ENCODE measurements around the gene DNAJB4.
"Not testable (repeated sequence)": the region's sequence is repeated elsewhere in the genome, so short reads cannot be mapped to it uniquely, and the experiment has no call there.

DNAJB4 gene

GRCh38 chr1:78004719-78005447 lies at the start of gene DNAJB4:
TSS of gene DNAJB4 (plus strand) at chr1:78004939. CDS start at chr1:78005111, 172 bp downstream.
- peak; percentile 97 for DNase-seq (ENCODE audit: low spot score)

DNA sequence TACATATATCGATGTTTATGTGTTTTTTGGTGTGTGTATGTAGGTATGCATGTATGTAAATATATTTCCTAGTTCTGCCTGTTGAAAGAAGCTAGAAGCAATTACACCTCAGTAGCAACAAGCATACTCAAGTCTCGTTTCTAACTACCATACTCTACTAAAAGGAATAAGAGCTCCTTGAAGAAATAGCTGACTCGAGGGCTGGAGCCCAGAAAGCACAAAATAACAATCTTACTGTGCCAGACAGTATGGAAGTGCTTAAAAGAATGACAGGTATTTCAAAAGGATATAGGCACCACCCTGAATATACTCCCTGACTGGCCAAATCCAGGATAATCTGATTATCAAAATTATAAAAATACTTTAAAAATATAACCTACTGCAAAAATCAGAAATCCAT lies 49.0 kb upstream of the DNAJB4 start:
- DNase-seq (ENCODE audit: low spot score): no peak

GRCh38 chr1:77956464-77956863 lies 48.3 kb upstream of the DNAJB4 start:
- no peak for DNase-seq (ENCODE audit: low spot score)

DNA sequence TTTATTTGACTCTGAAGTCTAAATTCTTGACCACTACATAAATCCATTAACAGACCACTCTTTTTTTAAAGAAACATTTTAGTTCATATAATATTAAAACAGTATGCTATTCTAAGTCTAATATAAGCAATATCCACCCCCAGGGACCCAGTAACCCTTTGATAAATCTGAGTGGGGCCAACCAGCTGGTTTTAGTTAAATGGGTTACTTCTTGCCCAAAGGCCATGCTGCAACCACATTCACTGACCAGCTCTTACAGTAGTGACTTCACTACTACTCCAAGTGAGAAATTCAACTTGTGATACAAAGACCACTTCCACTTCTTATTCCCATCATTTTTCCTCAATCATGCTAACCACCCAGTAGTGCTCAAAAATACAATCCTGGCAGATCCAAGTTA lies 46.3 kb upstream of the DNAJB4 start:
- DNase-seq (ENCODE audit: low spot score): no peak

DNA sequence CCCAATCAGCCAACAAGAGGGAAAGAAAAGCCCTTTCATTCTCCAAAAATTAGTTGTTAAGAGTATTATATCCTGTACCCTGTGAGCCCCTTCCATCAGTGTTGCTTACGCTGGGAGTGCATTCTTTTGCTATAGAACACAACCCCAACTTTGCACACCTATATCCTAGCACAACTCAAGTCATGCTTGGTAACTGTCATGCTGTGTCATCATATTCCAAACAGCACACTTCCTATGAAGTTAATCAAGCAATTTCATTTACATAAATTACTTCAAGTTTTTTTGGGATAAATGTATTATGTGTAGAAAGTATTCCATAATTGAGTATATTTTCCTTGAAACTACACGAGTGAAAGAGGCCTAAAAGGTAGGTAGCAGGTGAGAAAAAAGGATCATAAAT lies 45.9 kb upstream of the DNAJB4 start:
- no peak for DNase-seq (ENCODE audit: low spot score)

DNA sequence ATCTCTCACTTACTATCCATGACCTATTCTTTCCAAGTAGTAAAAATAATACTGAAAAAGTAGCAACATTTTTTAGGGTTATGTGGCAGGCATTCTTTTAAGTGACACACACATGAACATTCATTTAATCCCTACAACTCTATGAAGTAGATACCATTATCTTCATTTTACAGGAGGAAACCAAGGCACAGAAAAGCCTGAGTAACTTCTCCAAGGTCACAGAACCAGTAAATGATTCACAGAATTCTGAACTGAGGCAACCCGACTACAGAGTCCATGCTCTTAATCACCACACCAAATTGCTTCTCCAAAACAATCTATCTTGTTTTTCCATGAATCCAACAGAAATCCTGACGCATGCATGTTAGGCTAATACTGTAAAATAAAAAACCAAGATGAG lies 43.3 kb upstream of the DNAJB4 start:
- DNase-seq (ENCODE audit: low spot score): no peak

- no peak for DNase-seq (ENCODE audit: low spot score)
These were observed 38.4 kb upstream of the DNAJB4 start for GRCh38 chr1:77966291-77966690.

- no peak for DNase-seq (ENCODE audit: low spot score)
These were observed 34.5 kb upstream of the DNAJB4 start for GRCh38 chr1:77970192-77970591.

DNA sequence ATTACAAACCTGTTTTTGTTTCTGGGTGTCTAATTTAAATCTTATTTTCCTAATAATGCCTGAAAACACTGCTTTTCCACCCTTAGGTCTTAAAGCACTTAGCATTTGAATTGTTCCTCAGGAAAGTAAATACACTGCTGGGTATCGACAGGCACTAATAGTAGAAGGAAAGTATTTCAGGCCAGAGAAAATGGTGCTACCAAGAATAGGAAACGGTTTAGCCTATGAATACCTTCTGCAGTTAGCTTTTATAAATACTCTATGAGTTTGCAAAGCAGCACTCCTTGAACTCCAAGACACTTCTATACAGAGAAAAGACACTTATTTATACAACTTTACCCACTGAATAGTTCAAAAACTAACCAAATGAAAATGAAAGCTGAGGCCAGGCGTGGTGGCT lies 32.7 kb upstream of the DNAJB4 start:
- no peak for DNase-seq (ENCODE audit: low spot score)

DNA sequence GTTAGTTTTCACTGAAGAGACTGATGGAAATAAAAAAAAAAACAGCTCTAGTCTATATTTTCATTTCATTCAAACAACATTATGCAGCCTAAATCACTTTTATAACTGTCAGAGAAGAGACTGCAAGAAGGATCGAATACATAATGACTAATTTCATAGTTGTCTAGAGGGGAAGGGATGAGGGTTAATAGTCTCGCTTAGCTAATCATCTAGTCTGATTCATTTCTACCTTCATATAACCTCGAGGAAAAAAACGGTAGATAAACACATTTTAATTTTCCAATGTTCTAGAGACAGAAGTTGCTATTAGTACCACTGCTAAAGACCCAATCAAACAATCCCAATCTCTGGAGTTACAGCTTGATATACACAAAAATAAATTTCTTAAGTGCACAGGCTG lies 29.4 kb upstream of the DNAJB4 start:
- DNase-seq (ENCODE audit: low spot score): no peak

DNA sequence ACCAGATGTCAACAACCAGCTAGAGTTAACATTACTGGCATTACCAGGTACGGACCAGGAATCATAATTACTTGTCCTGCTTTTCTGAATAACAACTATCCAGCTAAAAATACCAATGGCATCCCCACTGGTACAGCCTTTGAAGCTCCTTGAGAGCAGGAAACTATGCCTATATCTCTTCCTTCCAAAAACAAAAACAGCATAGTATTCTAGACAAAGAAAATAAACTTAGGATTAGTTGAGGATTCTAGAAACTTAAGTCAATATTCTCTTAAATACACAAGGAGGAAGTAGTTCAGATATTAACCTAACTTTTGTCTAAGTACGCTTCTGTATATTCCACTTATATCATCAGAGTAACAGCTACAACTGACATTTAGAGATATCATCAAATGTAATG lies 28.8 kb upstream of the DNAJB4 start:
- DNase-seq (ENCODE audit: low spot score): no peak

- no peak for DNase-seq (ENCODE audit: low spot score)
These were observed 28.2 kb upstream of the DNAJB4 start for GRCh38 chr1:77976433-77977076.

DNA sequence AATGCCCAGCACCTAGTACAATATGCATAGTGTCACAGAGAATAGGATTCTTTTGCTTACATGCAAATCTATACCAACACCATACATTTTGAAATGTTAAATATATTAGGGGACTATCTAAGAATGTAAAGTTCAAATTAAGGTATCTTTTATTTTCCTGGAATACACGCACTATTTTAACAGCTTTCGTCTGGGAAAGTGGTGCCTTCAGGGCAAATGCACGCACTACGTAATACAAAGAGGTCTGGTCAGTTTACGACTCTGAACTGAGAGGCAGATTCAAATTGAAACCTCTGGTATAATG lies 26.8 kb upstream of the DNAJB4 start:
- DNase-seq (ENCODE audit: low spot score): no peak

- peak; percentile 81 for DNase-seq (ENCODE audit: low spot score)
These were observed 26.3 kb upstream of the DNAJB4 start for GRCh38 chr1:77978293-77978968.

DNA sequence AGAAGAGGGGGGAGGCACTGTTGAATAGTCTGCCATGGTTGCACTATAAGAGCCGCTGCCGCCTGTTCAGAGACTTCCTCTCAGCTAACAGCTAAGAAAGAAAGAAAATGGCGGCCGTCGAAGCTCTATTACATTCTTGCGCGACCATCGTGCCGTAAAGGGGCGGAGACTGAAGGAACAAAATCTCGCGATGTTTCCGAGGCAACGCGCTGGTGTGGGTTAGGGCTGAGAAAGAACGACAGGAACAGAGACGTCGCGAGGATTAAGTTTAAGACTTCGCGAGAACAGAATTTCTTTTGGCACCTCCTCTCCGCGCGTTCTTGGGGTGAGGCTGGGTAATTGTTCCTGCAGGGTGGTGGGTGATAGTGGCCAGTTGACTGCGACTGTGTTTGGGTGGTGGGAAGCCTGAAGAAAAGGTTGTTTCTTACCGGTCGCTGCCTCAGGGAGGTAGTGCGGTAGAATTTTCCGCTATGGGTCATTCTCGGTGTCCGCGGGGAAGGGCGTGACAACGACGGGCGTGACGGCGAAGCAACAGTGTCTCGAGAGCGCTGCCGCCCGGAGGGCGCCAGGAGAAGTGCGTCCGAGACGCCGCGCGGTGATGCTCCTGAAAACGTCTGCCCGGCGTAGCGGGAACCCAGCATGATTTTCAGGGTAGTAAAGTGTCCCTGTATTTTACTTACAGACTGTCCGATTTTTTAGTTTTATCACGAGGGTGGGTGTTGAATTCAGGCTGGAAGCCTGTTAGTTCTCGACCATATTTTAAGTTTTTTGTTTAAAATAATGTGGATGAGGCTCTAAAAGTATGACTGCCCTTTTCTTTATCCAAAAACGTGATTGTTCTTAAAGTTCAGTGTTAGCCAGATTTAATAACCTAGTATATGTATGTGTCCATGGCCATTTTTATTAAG lies 25.5 kb upstream of the DNAJB4 start, which contains the start of gene FUBP1:
Gene FUBP1, minus strand, starts transcription at position 104 of the 908 bp plus-strand sequence. Its CDS starts 68 bp downstream, at position 36.
- DNase-seq (ENCODE audit: low spot score): peak; percentile 94

DNA sequence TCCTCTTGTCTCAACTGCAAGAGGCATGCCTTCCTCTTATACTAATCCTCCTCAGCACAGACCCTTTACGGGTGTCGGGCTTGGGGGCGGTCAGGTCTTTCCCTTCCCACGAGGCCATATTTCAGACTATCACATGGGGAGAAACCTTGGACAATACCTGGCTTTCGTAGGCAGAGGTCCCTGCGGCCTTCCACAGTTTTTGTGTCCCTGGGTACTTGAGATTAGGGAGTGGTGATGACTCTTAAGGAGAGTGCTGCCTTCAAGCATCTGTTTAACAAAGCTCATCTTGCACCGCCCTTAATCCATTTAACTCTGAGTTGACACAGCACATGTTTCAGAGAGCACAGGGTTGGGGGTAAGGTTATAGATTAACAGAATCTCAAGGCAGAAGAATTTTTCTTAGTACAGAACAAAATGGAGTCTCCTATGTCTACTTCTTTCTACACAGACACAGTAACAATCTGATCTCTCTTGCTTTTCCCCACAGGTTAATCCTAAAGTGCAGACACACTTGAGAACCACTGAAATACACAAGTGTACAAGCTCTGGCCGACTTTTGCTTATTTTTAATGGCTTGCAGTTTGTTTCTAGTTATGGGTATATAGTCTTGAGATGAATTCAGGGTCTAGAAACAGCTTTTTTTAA lies 21.3 kb upstream of the DNAJB4 start:
- DNase-seq (ENCODE audit: low spot score): not testable (repeated sequence)

- no peak for DNase-seq (ENCODE audit: low spot score)
These were observed 20.8 kb upstream of the DNAJB4 start for GRCh38 chr1:77983997-77984355.

- no peak for DNase-seq (ENCODE audit: low spot score)
These were observed 20.1 kb upstream of the DNAJB4 start for GRCh38 chr1:77984629-77985028.

- DNase-seq (ENCODE audit: low spot score): no peak
These were observed 17.9 kb upstream of the DNAJB4 start for GRCh38 chr1:77986810-77987209.

DNA sequence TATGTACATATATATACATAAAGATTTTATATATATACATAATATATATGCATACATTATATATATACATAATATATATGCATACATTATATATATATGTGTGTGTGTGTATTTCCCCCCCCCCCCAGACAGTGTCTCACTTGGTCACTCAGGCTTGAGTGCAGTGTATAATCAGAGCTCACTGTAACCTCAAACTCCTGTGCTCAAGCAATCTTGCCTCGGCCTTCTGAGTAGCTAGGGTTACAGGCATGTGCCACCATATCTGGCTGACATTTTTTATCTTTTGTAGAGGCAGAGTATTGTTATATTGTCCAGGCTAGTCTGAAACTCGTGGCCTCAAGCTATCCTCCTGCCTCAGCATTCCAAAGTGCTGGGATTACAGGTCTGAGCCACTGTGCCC lies 16.8 kb upstream of the DNAJB4 start:
- DNase-seq (ENCODE audit: low spot score): no peak

DNA sequence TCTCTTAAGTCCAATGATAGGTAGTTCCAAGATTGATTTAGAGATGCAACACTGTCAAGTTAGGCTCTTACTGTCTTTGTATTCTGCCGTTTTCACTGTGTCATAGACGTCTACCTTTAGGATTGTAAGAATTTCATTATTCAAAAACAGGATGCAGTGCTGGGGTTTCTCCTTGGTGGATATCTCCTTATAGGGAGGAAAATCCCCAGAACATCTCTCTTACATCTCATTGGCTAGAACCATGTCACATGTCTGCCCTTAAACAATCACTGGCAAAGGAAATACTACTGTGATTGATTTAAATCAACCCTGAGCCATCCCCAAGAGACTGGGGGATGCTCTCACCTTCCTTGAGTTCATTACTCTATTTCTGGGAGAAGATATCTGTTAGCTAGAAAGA lies 15.0 kb upstream of the DNAJB4 start:
- DNase-seq (ENCODE audit: low spot score): no peak

Measured in globus pallidus (tissue), 1 donor.